ENCODE data around the gene FBXO17. TPM values are rescaled to one million over a fixed set of nuclear protein-coding genes. Genes with fewer than 3 reads are reported as not detected.

The FBXO17 gene
- total and polyA plus RNA-seq, 2 of the 13 experiments (the other 11 are each of a cell fraction or from before 2014, with no cell fraction given), result 22.1 to 58.7 TPM

GRCh38 chr19:38952395-38953165, 23.0 kb downstream of the FBXO17 start (continued):
- no peak for TF ChIP-seq ZNF646 (CRISPR knock-in tag; IDR thresholded peaks at IDR 0.05)
- TF ChIP-seq CEBPG (CRISPR knock-in tag; IDR thresholded peaks at IDR 0.05), result no peak
- TF ChIP-seq HINFP (CRISPR knock-in tag; IDR thresholded peaks at IDR 0.05; ENCODE audit: low read depth), result no peak
- TF ChIP-seq, protein P1, sequence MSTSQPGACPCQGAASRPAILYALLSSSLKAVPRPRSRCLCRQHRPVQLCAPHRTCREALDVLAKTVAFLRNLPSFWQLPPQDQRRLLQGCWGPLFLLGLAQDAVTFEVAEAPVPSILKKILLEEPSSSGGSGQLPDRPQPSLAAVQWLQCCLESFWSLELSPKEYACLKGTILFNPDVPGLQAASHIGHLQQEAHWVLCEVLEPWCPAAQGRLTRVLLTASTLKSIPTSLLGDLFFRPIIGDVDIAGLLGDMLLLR (CRISPR knock-in tag; IDR thresholded peaks at IDR 0.05), result no peak
- TF ChIP-seq DR1 (CRISPR knock-in tag; IDR thresholded peaks at IDR 0.05), result no peak
- TF ChIP-seq RXRB (CRISPR knock-in tag; IDR thresholded peaks at IDR 0.05; ENCODE audit: borderline replicate concordance), result peak; percentile 17; the same call in 1 of the 2 replicates
- TF ChIP-seq RFX5 (IDR thresholded peaks at IDR 0.05; ENCODE audit: low read depth, low read length), result no peak
- TF ChIP-seq ELF3 (CRISPR knock-in tag; IDR thresholded peaks at IDR 0.05), result 0 out of 2 replicates have a peak, but pooled peaks have one; percentile 9
- no peak for TF ChIP-seq ZNF614 (CRISPR knock-in tag; IDR thresholded peaks at IDR 0.05; ENCODE audit: borderline replicate concordance)
- TF ChIP-seq SKIL (CRISPR knock-in tag; IDR thresholded peaks at IDR 0.05; ENCODE audit: borderline replicate concordance), result no peak
- peak; percentile 94 for TF ChIP-seq ZNF263 (CRISPR knock-in tag; IDR thresholded peaks at IDR 0.05)
- TF ChIP-seq PRDM4 (CRISPR knock-in tag; IDR thresholded peaks at IDR 0.05; ENCODE audit: borderline replicate concordance), result no peak
- TF ChIP-seq ZNF224 (CRISPR knock-in tag; IDR thresholded peaks at IDR 0.05), result no peak
- no peak; the same call in 1 of the 2 replicates for TF ChIP-seq PAF1 (CRISPR knock-in tag; IDR thresholded peaks at IDR 0.05)
- TF ChIP-seq ZNF431 (CRISPR knock-in tag; IDR thresholded peaks at IDR 0.05; ENCODE audit: borderline replicate concordance, low read depth), result 0 out of 2 replicates have a peak, but pooled peaks have one; percentile 28
